NT2/D1 (cell line): ENCODE results near the gene STK38L.

Experiments
- DNase-seq: peaks from one replicate; pipeline ENCODE4 v3.0.0-alpha.2; 2011; ENCODE audit warnings: low read depth, low spot score
- H3K27me3 ChIP-seq: 2 replicates; pipeline ENCODE4 v1.6.0; 2011; ENCODE audit warnings: mild to moderate bottlenecking; ENCODE audit not compliant: insufficient read length, insufficient read depth
- H3K36me3 ChIP-seq: 2 replicates; pipeline ENCODE4 v1.6.1; 2011; ENCODE audit warnings: mild to moderate bottlenecking, low read length, mixed read lengths; ENCODE audit not compliant: insufficient read depth, insufficient read length
- H3K4me1 ChIP-seq: 2 replicates; pipeline ENCODE4 v1.5.1; 2011; ENCODE audit not compliant: insufficient read depth, insufficient read length
- H3K4me3 ChIP-seq: 2 replicates; pipeline ENCODE4 v1.5.1; 2011; ENCODE audit warnings: low read depth; ENCODE audit not compliant: insufficient read length
- H3K9ac ChIP-seq: 2 replicates; pipeline ENCODE4 v1.6.0; 2011; ENCODE audit warnings: low read depth; ENCODE audit not compliant: insufficient read length
- H3K9me3 ChIP-seq: 2 replicates; pipeline ENCODE4 v1.5.1; 2011; ENCODE audit warnings: mild to moderate bottlenecking, low read length; ENCODE audit not compliant: insufficient read depth
- SUZ12 ChIP-seq: IDR thresholded peaks from 2 replicates; pipeline ENCODE4 v1.6.1; 2011; ENCODE audit not compliant: insufficient read length, insufficient read depth; ENCODE audit errors: extremely low read depth
- YY1 ChIP-seq: IDR thresholded peaks from 2 replicates; pipeline ENCODE4 v1.6.1; 2011; ENCODE audit not compliant: insufficient read length, insufficient read depth
- ZNF274 ChIP-seq: IDR thresholded peaks from 2 replicates; pipeline ENCODE4 v1.6.1; 2011; ENCODE audit warnings: mild to moderate bottlenecking, low read depth, low read length

Gene STK38L

DNA sequence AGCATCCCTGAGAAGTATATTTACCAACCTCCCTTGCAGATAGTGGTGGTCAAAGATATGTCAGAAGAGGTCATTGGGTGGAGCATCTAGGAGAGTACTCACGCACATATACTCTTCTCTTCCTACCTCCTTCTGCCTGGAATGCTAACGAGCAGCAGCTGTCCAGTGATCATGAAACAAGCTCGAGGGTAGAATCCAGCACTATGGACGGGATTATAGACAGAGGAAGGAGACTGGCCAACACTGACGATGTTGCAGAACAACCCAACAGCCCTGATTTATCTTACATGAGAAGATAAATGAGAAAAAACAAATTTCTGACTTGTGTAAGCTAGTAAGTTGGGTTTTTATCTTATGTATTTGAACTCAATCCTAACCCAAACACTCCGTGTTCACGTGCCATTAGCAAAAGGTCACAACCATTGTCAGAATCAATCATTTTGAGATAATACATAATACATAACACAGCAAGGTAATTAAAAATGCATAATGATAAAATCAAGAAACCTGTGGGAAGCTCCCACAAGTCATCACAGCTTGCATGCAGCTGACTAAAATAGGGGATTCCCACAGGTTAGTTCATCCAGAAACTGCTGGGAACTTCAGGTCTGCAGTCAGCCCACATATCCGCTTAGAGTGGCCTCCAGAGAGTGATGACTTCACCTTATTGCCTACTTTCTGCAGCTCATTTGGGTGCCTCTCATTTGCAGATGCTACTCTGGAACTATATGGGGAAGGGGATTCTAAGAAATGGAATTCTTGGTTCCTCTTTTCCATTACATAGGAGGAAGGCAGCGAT lies 36.3 kb upstream of the STK38L start:
- H3K9me3 ChIP-seq: peaks cover 14% of the 10 kb centered on the region
- H3K4me3 ChIP-seq: no peak overlapping the region
- H3K9ac ChIP-seq: no peak overlapping the region
- no peak for DNase-seq
- H3K36me3 ChIP-seq: no peaks in the 10 kb centered on the region
- no peaks in the 10 kb centered on the region for H3K4me1 ChIP-seq
- H3K27me3 ChIP-seq: no peaks in the 10 kb centered on the region
- TF ChIP-seq YY1 (no peak), SUZ12 (no peak)

DNA sequence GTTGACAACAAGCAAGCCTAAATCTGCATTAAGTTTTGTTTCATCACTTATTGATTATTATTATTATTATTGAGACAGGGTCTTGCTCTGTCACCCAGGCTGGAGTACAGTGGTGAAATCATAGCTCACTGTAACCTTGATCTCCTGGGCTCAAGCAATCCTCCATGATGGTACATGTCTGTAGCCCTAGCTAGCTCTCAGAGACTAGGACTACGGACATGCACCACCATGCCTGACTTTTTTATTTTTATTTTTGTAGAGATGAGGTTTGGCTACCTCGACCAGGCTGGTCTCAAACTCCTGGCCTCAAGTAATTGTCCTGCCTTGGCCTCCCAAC lies 35.7 kb upstream of the STK38L start:
- no peak for TF ChIP-seq SUZ12
- no peak for TF ChIP-seq ZNF274
- TF ChIP-seq YY1: no peak
- Histone ChIP-seq H3K4me1 (no peaks in the 10 kb centered on the region), H3K9ac (no peak overlapping the region), H3K27me3 (no peaks in the 10 kb centered on the region), H3K4me3 (no peak overlapping the region), H3K9me3 (peaks cover 14% of the 10 kb centered on the region), H3K36me3 (no peaks in the 10 kb centered on the region)
- no peak for DNase-seq

- no peaks in the 10 kb centered on the region for H3K36me3 ChIP-seq
- H3K4me3 ChIP-seq: no peak overlapping the region
- DNase-seq: no peak
- no peaks in the 10 kb centered on the region for H3K27me3 ChIP-seq
- peaks cover 20% of the 10 kb centered on the region for H3K9me3 ChIP-seq
- H3K4me1 ChIP-seq: no peaks in the 10 kb centered on the region
- H3K9ac ChIP-seq: no peak overlapping the region
- TF ChIP-seq ZNF274: no peak
- TF ChIP-seq SUZ12: no peak
- TF ChIP-seq YY1: no peak
Measured at GRCh38 chr12:27209257-27209910, 34.7 kb upstream of the STK38L start.

- Histone ChIP-seq H3K36me3 (no peaks in the 10 kb centered on the region), H3K27me3 (no peaks in the 10 kb centered on the region), H3K4me3 (no peak overlapping the region), H3K9ac (no peak overlapping the region), H3K9me3 (peaks cover 21% of the 10 kb centered on the region), H3K4me1 (no peaks in the 10 kb centered on the region)
- DNase-seq: no peak
- TF ChIP-seq ZNF274 (no peak), YY1 (no peak)
Measured at GRCh38 chr12:27210187-27210586, 33.9 kb upstream of the STK38L start.

GRCh38 chr12:27212861-27213260 lies 31.2 kb upstream of the STK38L start:
- Histone ChIP-seq H3K9ac (no peak overlapping the region), H3K36me3 (no peaks in the 10 kb centered on the region), H3K9me3 (peaks cover 21% of the 10 kb centered on the region), H3K4me1 (no peaks in the 10 kb centered on the region), H3K4me3 (no peak overlapping the region), H3K27me3 (no peaks in the 10 kb centered on the region)
- DNase-seq: no peak
- no peak for TF ChIP-seq ZNF274
- no peak for TF ChIP-seq YY1
- no peak for TF ChIP-seq SUZ12

- Histone ChIP-seq H3K4me3 (no peak overlapping the region), H3K36me3 (no peaks in the 10 kb centered on the region), H3K9ac (no peak overlapping the region), H3K9me3 (peaks cover 21% of the 10 kb centered on the region), H3K27me3 (no peaks in the 10 kb centered on the region), H3K4me1 (no peaks in the 10 kb centered on the region)
- TF ChIP-seq SUZ12 (no peak), ZNF274 (no peak), YY1 (no peak)
- no peak for DNase-seq
Measured at GRCh38 chr12:27213304-27213703, 30.8 kb upstream of the STK38L start.

DNA sequence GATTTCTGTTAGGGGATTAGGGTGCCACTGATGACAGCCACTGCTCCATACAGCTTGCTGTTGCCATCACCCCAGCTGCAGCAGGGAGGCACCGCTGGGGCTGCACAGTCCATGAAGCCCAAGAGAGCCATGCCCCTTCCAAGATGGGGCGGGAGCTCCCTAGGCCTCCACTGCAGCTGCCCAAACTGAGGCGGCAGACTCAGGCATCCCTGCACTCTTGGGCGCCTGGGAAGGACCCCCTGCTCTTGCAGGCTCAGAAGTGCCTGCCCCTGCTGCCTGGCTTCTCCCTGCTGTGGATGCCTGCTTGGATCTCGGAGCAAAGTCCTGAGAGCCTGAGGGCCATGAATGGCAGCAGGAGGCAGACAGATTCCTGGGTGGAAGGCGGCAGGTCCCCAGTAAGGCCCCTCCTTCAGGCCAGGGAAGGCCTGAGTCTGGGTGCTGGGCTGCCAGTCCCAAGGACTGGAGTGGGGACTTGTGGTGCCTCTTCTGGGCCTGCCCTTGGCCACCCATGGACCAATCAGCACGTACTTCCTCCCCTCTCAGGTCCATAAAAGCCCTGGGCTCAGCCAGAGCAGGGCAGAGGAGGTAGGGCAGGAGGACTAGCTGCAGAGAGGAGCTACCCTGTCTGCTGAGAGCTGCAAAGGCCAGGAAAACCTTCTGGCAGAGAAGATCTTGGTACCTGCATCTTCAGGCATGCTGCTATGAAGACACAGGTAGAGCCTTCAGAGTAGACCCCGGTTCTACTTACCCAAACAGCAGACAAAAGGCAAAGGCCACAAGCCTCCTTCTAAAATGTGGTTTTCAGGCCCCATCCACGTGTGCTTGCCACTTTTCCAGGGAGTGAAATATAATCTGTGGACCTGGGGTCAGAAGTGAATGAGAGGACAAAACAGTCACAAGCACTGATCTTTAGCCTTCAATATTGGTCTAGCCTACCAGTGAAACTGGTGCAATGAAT lies 30.0 kb upstream of the STK38L start:
- Histone ChIP-seq H3K4me1 (no peaks in the 10 kb centered on the region), H3K9me3 (peaks cover 21% of the 10 kb centered on the region), H3K4me3 (no peak overlapping the region), H3K36me3 (no peaks in the 10 kb centered on the region), H3K9ac (no peak overlapping the region), H3K27me3 (no peaks in the 10 kb centered on the region)
- TF ChIP-seq YY1 (no peak), ZNF274 (no peak), SUZ12 (no peak)
- no peak for DNase-seq
